ENCODE results near the gene PKN1.

Gene PKN1

GRCh38 chr19:14487370-14488125, 54.4 kb downstream of the PKN1 start:
- no peak overlapping the region for H3K4me3 ChIP-seq (ENCODE audit: low read depth, low read length)
- no peak for TF ChIP-seq CTCF (IDR thresholded peaks at IDR 0.05; ENCODE audit: low read depth, low read length)

DNA sequence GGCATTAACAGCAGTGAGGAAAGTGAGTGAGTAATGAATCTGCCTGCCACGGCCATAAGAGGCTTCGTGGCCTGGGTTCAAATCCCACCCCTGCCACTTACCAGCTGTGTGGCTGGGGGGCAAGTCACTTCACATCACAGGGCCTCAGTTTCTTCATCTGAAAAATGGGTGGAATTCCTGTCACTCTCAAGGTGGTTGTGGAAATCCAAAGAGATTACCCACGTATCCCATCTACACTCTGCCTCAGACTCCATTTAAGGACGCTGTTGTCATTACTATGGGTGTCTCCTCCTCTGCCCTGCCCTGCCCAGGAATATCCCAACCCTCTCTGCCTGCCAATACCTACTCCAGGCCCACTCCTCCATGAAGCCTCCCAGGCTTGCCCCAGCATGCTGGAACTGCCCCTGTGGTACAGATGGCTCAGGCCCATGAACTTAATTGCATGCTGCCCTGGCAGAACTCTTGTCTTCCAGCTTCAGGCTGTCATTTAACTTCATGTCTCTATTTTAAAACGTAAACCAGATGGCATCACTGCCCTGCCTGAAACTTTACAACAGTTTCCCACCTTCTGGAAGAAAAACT, 59.7 kb downstream of the PKN1 start:
- H3K4me3 ChIP-seq (ENCODE audit: low read depth, low read length): no peak overlapping the region
- no peak for TF ChIP-seq CTCF (IDR thresholded peaks at IDR 0.05; ENCODE audit: low read depth, low read length)

GRCh38 chr19:14494411-14494810, 61.3 kb downstream of the PKN1 start:
- H3K4me3 ChIP-seq (ENCODE audit: low read depth, low read length): peak overlapping the region; percentile 90
- TF ChIP-seq CTCF (IDR thresholded peaks at IDR 0.05; ENCODE audit: low read depth, low read length): no peak

DNA sequence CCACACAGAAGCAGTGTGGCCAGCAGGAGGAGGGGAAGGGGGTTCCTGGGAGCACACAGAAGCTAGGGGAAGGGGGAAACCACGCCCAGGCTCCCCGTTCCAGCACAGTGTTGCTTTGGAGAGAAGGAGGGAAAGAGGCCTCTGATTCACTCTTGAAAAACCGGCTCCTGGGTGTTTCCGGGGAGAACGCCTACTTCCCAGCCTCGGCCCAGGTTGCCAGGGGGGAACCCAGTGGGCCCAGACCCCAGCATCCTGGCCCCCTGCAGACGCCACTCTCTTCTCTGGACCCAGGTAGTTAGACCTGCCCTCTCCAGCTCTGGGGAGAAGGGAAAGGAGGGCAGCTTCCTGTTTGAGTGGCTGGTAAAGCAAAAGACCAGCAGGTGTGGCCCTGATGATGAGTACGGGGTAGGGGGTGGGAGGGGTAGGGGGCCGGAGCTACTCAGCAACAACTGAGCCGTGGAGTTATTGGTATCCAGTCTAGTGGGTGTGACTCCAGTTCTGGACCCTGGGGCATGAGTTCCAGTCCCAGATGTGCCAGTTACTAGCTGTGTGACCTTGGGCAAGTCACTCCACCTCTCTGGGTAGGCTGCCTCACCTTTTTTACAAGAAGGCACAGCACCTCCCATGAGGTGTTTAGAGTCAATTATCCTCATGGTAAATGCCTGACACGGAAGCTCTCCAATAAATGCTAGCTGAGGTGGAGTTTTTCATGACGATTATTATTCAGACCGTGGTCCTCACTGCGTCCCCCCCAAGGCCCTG, 62.0 kb downstream of the PKN1 start:
- no peak for TF ChIP-seq CTCF (IDR thresholded peaks at IDR 0.05; ENCODE audit: low read depth, low read length)
- H3K4me3 ChIP-seq (ENCODE audit: low read depth, low read length): peak overlapping the region; percentile 90

GRCh38 chr19:14495672-14496028, 62.5 kb downstream of the PKN1 start:
- no peak for TF ChIP-seq CTCF (IDR thresholded peaks at IDR 0.05; ENCODE audit: low read depth, low read length)
- peak overlapping the region; percentile 90 for H3K4me3 ChIP-seq (ENCODE audit: low read depth, low read length)

DNA sequence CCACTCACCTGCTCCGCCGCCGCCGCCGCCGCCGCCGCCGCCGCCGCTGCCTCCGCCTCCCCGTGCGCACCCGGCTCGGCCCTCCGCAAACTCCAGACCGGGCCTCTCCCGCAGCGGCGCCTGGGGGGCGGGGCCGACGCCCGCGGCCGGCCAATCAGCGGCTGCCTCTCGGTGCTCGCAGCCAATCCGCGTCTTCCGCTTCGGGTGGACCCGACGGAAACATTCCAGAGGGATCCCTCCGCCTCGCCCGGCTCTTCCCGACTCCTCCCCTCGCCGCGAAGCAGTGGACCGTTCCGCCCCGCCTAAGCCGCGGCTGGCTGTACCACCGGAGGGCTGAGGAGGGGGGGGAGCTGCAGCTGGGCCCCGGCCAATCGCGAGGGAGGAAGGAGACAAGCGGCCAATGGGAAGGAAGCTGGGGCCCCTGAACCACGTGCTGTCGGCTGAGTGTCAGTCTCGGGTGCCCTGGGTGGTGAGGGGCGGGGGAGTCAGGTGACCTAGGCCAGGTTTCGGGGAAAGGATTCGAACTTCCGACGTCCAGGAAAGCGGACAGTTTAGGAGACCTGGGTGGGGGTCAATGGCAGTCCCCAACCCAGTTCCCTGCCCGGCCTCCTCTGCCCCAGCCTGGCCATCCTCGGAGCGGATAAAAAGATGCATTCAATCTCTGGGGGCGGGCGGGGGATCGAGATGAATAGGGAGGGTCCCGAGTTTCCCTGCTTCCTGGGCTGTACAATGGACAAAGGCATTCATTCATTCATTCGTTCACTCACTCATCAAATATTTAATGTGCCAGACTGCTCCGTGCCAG, 63.1 kb downstream of the PKN1 start, which contains the start of gene GIPC1:
Gene GIPC1 (minus strand): TSS at position 99 of the 805 bp plus-strand sequence. CDS start 13,151 bp downstream, outside the sequence.
- TF ChIP-seq CTCF (IDR thresholded peaks at IDR 0.05; ENCODE audit: low read depth, low read length): no peak
- H3K4me3 ChIP-seq (ENCODE audit: low read depth, low read length): peak within 1 kb of the TSS; percentile 90
